B cell (primary cell): Measurements from ENCODE around the gene SEMA3F. TPM values are rescaled to one million over a fixed set of nuclear protein-coding genes. Genes with fewer than 3 reads are reported as not detected.

Experiments
- ATAC-seq: fragments of 200-7000 bp; cut with Tn5 transposase; one replicate; pipeline ENCODE4 v1.10.0; 2021; ENCODE audit warnings: low read depth, mild to moderate bottlenecking, moderate number of reproducible peaks, moderate library complexity
- CTCF ChIA-PET: fragments of 350-600 bp; sonication (Branson Sonifier 250); formaldehyde crosslinking; loops from one replicate; lab custom pipeline; 2021; ENCODE audit warnings: antibody characterized with exemption, inconsistent platforms; lab: Charles Lee
- POLR2A ChIA-PET: fragments of 350-600 bp; sonication (Branson Sonifier 250); formaldehyde crosslinking; loops from one replicate; lab custom pipeline; 2021; ENCODE audit warnings: antibody characterized with exemption; lab: Charles Lee
- DNase-seq: peaks from one replicate; pipeline ENCODE4 v3.0.0; 2013
- H2AFZ ChIP-seq: 2 replicates; pipeline ENCODE4 v1.6.1; 2012; ENCODE audit warnings: mild to moderate bottlenecking, low read depth, low read length; ENCODE audit not compliant: insufficient read depth, poor library complexity, severe bottlenecking
- H3K27ac ChIP-seq, 2 donors: 1 replicate in 1 of 2; 2 replicates in 1 of 2; pipeline ENCODE4 v1.5.1; 2012 to 2013; ENCODE audit warnings: low read length in 2 of 2, mild to moderate bottlenecking in 2 of 2, moderate library complexity in 1 of 2
- H3K27me3 ChIP-seq, 4 experiments: fragments of 200-600 bp in 1 of 4; sonication (generic) in 1 of 4; replicated peaks in 1 of 4; 1 replicate in 2 of 4; 2 replicates in 2 of 4; pipeline versions ENCODE4 v1.6.1 to v1.7.0; 2013 to 2016; ENCODE audit warnings: low read length in 3 of 4, mild to moderate bottlenecking in 2 of 4, mixed read lengths in 1 of 4, moderate library complexity in 1 of 4; ENCODE audit not compliant: insufficient read depth in 4 of 4, control insufficient read depth in 3 of 4; ENCODE audit errors: control extremely low read depth in 1 of 4
- H3K36me3 ChIP-seq, 2 experiments: replicated peaks in 1 of 2; 1 replicate in 1 of 2; 2 replicates in 1 of 2; pipeline versions ENCODE4 v1.6.1 to v1.7.1; 2013; ENCODE audit warnings: low read length in 1 of 2; ENCODE audit not compliant: insufficient read depth in 2 of 2, control insufficient read depth in 1 of 2; ENCODE audit errors: control extremely low read depth in 1 of 2, extremely low read depth in 1 of 2
- H3K4me1 ChIP-seq, 2 donors: fragments of 200-600 bp in 1 of 2; sonication (generic) in 1 of 2; 1 replicate in 1 of 2; 2 replicates in 1 of 2; pipeline versions ENCODE4 v1.5.1 to v1.6.1; 2013 to 2017; ENCODE audit warnings: low read length in 2 of 2; ENCODE audit not compliant: control insufficient read depth in 2 of 2, insufficient read depth in 2 of 2
- H3K4me2 ChIP-seq: replicated peaks from 2 replicates; pipeline ENCODE3; 2012; ENCODE audit warnings: mild to moderate bottlenecking, low read depth, low read length; ENCODE audit not compliant: poor library complexity, severe bottlenecking
- H3K4me3 ChIP-seq, 5 experiments: fragments of 200-600 bp in 1 of 5; sonication (generic) in 1 of 5; 1 replicate in 3 of 5; 2 replicates in 2 of 5; pipeline versions ENCODE4 v1.5.1 to v1.7.0; 2011 to 2016; ENCODE audit warnings: low read length in 4 of 5, mild to moderate bottlenecking in 4 of 5, low read depth in 2 of 5, control low read depth in 1 of 5, moderate library complexity in 1 of 5; ENCODE audit not compliant: insufficient read depth in 1 of 5; ENCODE audit errors: control extremely low read depth in 1 of 5, extremely low read depth in 1 of 5
- H3K79me2 ChIP-seq: fragments of 200-600 bp; sonication (generic); one replicate; pipeline ENCODE4 v1.6.0; 2016; ENCODE audit warnings: low read length; ENCODE audit not compliant: control insufficient read depth, insufficient read depth
- H3K9ac ChIP-seq: fragments of 200-600 bp; sonication (generic); 2 replicates; pipeline ENCODE4 v1.6.1; 2017; ENCODE audit warnings: mild to moderate bottlenecking, low read length, moderate library complexity
- H3K9me3 ChIP-seq, 3 donors: one replicate each; pipeline versions ENCODE4 v1.6.1 to v1.7.1; 2013; ENCODE audit warnings: low read length in 2 of 3; ENCODE audit not compliant: control insufficient read depth in 2 of 3, insufficient read depth in 1 of 3; ENCODE audit errors: control extremely low read depth in 1 of 3
- H4K20me1 ChIP-seq: 2 replicates; pipeline ENCODE4 v1.6.0; 2012; ENCODE audit warnings: mild to moderate bottlenecking, low read length; ENCODE audit not compliant: insufficient read depth, control insufficient read depth, poor library complexity, severe bottlenecking
- H3K27ac Mint-ChIP-seq: one replicate; pipeline ENCODE4 v1.8.0; 2021; ENCODE audit warnings: mixed read lengths
- H3K27me3 Mint-ChIP-seq: one replicate; pipeline ENCODE4 v1.8.0; 2021; ENCODE audit warnings: mixed read lengths
- H3K4me1 Mint-ChIP-seq: one replicate; pipeline ENCODE4 v1.8.0; 2021; ENCODE audit warnings: mixed read lengths
- H3K4me3 Mint-ChIP-seq: one replicate; pipeline ENCODE4 v1.8.0; 2021; ENCODE audit warnings: mixed read lengths
- H3K9me3 Mint-ChIP-seq: one replicate; pipeline ENCODE4 v1.8.0; 2022; ENCODE audit warnings: mixed read lengths; ENCODE audit not compliant: insufficient read depth
- CTCF ChIP-seq: fragments of 200-600 bp; IDR thresholded peaks from one replicate; pipeline ENCODE4 v1.8.0; 2022; ENCODE audit warnings: antibody characterized with exemption, mild to moderate bottlenecking
- EZH2 ChIP-seq: IDR thresholded peaks from 2 replicates; pipeline ENCODE4 v1.6.1; 2012; ENCODE audit warnings: borderline replicate concordance, low read depth, mild to moderate bottlenecking, moderate library complexity, low read length; ENCODE audit not compliant: insufficient read depth, poor library complexity, severe bottlenecking
- WGBS: methylation state at CpG from one replicate; pipeline ENCODE4 v1.1.5; 2013; ENCODE audit warnings: missing lambda C conversion rate; ENCODE audit not compliant: insufficient coverage; 5-methylcytosine and 5-hydroxymethylcytosine counted together
- intact Hi-C: fragments of 100-400 bp; cut with micrococcal nuclease; formaldehyde crosslinking; loops from one replicate; pipeline ENCODE4 v1.10.0; 2022
- polyA plus RNA-seq: library from polyadenylated mRNA; depleted of rRNA; stranded (reverse); fragments of >200 nt; gene quantifications from 2 replicates; pipeline ENCODE4 v1.2.3, GENCODE V29; 2012
- total RNA-seq, 2 donors: library from RNA; stranded (reverse); fragments of 120-200 nt in 1 of 2; gene quantifications; 1 replicate in 1 of 2; 2 replicates in 1 of 2; pipeline versions ENCODE4 v1.2.3 to v1.2.4, GENCODE V29; 2013 to 2022

SEMA3F gene
- total and polyA plus RNA-seq, 2 donors (not counting 1 experiment from before 2014, with no cell fraction given), result 0.27 TPM; not detected in 1

GRCh38 chr3:50123394-50124051 lies 31.6 kb upstream of the SEMA3F start:
- Histone ChIP-seq H3K4me2 (no peak overlapping the region), H4K20me1 (peaks cover 18% of the 10 kb centered on the region), H3K79me2 (no peaks in the 10 kb centered on the region), H3K9ac (no peak overlapping the region), H3K27ac (no peak overlapping the region), H3K27me3 (peaks cover 0 to 2% (median 0%) of the 10 kb centered on the region in 4 experiments), H3K4me1 (no peaks in the 10 kb centered on the region), H3K9me3 (no peaks in the 10 kb centered on the region), H3K36me3 (peaks cover 13 to 25% of the 10 kb centered on the region in 2 experiments), H2AFZ (no peak overlapping the region), H3K4me3 (no peak overlapping the region)
- TF ChIP-seq CTCF (no peak), EZH2 (no peak)
- H3K4me3 Mint-ChIP-seq, result no peak overlapping the region
- H3K27ac Mint-ChIP-seq, result no peak overlapping the region
- WGBS, result 64% methylated on average over 4 of the region's 4 CpGs
- DNase-seq, result no peak
- POLR2A ChIA-PET, result interaction anchor here (0.8 kb wide), 1 partner anchor 10 kb away, joined by 3 read pairs; no protein-coding TSS in a partner anchor
- no peaks in the 10 kb centered on the region for H3K9me3 Mint-ChIP-seq
- ATAC-seq, result no peak
- CTCF ChIA-PET, result interaction anchor here (1.0 to 4.6 kb wide), 3 partner anchors 9 to 103 kb away, joined by 3 to 28 read pairs (median 4); no protein-coding TSS in a partner anchor
- peaks cover 2% of the 10 kb centered on the region for H3K4me1 Mint-ChIP-seq
- H3K27me3 Mint-ChIP-seq, result no peaks in the 10 kb centered on the region
- intact Hi-C loops, result no loop called here
